Measurements from ENCODE around the gene SLC35F6. TPM values are rescaled to one million over a fixed set of nuclear protein-coding genes. Genes with fewer than 3 reads are reported as not detected.

SLC35F6 gene
- total and polyA plus RNA-seq, 9 of the 15 experiments (the other 6 are each of a cell fraction or from before 2014, with no cell fraction given), result 11.9 to 47.3 (median 22.5) TPM

DNA sequence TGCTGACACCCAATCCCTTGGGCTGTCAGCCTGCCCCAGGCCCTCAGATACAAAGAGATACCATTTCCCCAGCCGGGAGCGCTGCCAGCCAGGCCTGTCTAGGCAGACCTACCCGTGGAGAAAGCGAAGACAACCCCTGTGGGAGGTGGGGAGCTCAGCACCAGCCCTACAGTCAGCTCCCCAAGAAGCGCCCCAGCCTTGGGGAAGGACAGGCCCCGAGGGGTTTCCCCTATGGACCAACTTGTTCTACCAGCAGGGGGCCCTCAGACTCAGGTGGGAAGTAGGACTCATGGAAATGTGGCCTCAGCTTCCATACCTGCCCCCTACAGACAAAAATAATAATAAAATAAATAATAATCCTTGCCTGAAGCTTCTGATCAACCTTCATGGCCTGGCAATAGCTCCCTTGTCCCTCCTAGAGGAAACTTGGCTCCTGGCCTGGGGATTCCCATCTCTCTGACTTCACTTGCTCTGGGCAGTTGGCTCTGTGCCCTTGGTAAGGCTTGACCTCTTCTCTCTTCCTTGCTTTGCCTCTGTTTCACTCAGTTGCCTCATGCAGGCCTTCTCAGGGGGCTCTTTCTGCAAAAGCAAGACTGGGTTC is 7.0 kb downstream of the SLC35F6 start (continued):
- TF ChIP-seq, protein P1, sequence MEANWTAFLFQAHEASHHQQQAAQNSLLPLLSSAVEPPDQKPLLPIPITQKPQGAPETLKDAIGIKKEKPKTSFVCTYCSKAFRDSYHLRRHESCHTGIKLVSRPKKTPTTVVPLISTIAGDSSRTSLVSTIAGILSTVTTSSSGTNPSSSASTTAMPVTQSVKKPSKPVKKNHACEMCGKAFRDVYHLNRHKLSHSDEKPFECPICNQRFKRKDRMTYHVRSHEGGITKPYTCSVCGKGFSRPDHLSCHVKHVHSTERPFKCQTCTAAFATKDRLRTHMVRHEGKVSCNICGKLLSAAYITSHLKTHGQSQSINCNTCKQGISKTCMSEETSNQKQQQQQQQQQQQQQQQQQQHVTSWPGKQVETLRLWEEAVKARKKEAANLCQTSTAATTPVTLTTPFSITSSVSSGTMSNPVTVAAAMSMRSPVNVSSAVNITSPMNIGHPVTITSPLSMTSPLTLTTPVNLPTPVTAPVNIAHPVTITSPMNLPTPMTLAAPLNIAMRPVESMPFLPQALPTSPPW (CRISPR knock-in tag; IDR thresholded peaks at IDR 0.05), result no peak
- no peak for TF ChIP-seq MEIS2 (IDR thresholded peaks at IDR 0.05; ENCODE audit: partially characterized antibody)
- TF ChIP-seq U2AF1 (optimal IDR thresholded peaks at IDR 0.05; ENCODE audit: low read depth, low read length), result no peak
- no peak for TF ChIP-seq ZNF311 (CRISPR knock-in tag; IDR thresholded peaks at IDR 0.05)
- TF ChIP-seq, protein P2, sequence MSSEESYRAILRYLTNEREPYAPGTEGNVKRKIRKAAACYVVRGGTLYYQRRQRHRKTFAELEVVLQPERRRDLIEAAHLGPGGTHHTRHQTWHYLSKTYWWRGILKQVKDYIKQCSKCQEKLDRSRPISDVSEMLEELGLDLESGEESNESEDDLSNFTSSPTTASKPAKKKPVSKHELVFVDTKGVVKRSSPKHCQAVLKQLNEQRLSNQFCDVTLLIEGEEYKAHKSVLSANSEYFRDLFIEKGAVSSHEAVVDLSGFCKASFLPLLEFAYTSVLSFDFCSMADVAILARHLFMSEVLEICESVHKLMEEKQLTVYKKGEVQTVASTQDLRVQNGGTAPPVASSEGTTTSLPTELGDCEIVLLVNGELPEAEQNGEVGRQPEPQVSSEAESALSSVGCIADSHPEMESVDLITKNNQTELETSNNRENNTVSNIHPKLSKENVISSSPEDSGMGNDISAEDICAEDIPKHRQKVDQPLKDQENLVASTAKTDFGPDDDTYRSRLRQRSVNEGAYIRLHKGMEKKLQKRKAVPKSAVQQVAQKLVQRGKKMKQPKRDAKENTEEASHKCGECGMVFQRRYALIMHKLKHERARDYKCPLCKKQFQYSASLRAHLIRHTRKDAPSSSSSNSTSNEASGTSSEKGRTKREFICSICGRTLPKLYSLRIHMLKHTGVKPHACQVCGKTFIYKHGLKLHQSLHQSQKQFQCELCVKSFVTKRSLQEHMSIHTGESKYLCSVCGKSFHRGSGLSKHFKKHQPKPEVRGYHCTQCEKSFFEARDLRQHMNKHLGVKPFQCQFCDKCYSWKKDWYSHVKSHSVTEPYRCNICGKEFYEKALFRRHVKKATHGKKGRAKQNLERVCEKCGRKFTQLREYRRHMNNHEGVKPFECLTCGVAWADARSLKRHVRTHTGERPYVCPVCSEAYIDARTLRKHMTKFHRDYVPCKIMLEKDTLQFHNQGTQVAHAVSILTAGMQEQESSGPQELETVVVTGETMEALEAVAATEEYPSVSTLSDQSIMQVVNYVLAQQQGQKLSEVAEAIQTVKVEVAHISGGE (CRISPR knock-in tag; IDR thresholded peaks at IDR 0.05), result no peak
- 0 out of 2 replicates have a peak, but pooled peaks have one; percentile 38 for TF ChIP-seq DMBX1 (CRISPR knock-in tag; IDR thresholded peaks at IDR 0.05; ENCODE audit: borderline replicate concordance)
- no peak for TF ChIP-seq SP2 (IDR thresholded peaks at IDR 0.05; ENCODE audit: extremely low read depth, low read depth, low read length, poor library complexity, severe bottlenecking)
- no peak for TF ChIP-seq TCF7L2 (IDR thresholded peaks at IDR 0.05; ENCODE audit: low read depth, low read length)
- no peak for TF ChIP-seq SREBF2 (CRISPR knock-in tag; IDR thresholded peaks at IDR 0.05)
- TF ChIP-seq KAT8 (IDR thresholded peaks at IDR 0.05; ENCODE audit: low read depth), result no peak
- TF ChIP-seq, protein P3, sequence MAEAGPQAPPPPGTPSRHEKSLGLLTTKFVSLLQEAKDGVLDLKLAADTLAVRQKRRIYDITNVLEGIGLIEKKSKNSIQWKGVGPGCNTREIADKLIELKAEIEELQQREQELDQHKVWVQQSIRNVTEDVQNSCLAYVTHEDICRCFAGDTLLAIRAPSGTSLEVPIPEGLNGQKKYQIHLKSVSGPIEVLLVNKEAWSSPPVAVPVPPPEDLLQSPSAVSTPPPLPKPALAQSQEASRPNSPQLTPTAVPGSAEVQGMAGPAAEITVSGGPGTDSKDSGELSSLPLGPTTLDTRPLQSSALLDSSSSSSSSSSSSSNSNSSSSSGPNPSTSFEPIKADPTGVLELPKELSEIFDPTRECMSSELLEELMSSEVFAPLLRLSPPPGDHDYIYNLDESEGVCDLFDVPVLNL (CRISPR knock-in tag; IDR thresholded peaks at IDR 0.05; ENCODE audit: low read depth), result no peak
- no peak for TF ChIP-seq PHB2 (IDR thresholded peaks at IDR 0.05; ENCODE audit: low read depth)
- peak; percentile 67 for TF ChIP-seq NFIC (IDR thresholded peaks at IDR 0.05)
- TF ChIP-seq, protein P4, sequence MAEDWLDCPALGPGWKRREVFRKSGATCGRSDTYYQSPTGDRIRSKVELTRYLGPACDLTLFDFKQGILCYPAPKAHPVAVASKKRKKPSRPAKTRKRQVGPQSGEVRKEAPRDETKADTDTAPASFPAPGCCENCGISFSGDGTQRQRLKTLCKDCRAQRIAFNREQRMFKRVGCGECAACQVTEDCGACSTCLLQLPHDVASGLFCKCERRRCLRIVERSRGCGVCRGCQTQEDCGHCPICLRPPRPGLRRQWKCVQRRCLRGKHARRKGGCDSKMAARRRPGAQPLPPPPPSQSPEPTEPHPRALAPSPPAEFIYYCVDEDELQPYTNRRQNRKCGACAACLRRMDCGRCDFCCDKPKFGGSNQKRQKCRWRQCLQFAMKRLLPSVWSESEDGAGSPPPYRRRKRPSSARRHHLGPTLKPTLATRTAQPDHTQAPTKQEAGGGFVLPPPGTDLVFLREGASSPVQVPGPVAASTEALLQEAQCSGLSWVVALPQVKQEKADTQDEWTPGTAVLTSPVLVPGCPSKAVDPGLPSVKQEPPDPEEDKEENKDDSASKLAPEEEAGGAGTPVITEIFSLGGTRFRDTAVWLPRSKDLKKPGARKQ (CRISPR knock-in tag; IDR thresholded peaks at IDR 0.05), result no peak
- no peak for TF ChIP-seq ZNF584 (CRISPR knock-in tag; IDR thresholded peaks at IDR 0.05; ENCODE audit: low read depth)
- no peak for TF ChIP-seq TCF7 (IDR thresholded peaks at IDR 0.05; ENCODE audit: borderline replicate concordance)
- TF ChIP-seq, protein P5, sequence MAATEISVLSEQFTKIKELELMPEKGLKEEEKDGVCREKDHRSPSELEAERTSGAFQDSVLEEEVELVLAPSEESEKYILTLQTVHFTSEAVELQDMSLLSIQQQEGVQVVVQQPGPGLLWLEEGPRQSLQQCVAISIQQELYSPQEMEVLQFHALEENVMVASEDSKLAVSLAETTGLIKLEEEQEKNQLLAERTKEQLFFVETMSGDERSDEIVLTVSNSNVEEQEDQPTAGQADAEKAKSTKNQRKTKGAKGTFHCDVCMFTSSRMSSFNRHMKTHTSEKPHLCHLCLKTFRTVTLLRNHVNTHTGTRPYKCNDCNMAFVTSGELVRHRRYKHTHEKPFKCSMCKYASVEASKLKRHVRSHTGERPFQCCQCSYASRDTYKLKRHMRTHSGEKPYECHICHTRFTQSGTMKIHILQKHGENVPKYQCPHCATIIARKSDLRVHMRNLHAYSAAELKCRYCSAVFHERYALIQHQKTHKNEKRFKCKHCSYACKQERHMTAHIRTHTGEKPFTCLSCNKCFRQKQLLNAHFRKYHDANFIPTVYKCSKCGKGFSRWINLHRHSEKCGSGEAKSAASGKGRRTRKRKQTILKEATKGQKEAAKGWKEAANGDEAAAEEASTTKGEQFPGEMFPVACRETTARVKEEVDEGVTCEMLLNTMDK (IDR thresholded peaks at IDR 0.05; ENCODE audit: borderline replicate concordance, insufficient read depth, low read depth, low read length, poor library complexity, severe bottlenecking), result peak; percentile 58

Measured in K562 (cell line).